ENCODE measurements around the gene ME1. TPM values are rescaled to one million over a fixed set of nuclear protein-coding genes. Genes with fewer than 3 reads are reported as not detected.

Gene ME1
- total RNA-seq, 1 experiment from 2014 or later: 131 TPM

DNA sequence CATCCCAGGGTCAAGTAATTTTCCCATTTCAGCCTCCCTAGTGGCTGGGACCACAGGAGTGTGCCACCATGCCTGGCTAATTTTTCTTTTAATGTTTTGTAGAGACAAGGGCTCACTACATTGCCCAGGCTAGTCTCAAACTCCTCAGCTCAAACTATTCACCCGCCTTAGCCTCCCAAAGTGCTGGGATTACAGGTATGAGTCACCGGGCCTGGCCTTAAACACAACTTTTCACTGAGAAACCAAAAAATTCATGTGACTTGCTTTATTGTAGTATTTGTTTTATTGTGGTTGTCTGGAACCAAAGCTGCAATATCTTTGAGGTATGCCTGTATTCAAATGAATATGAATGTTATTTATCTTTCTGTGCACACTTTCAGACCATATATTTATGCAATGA is 165.5 kb downstream of the ME1 start:
- no TSS peak for BruUV-seq (replicated peaks)
- ChIA-PET POLR2A (no interaction called here), CTCF (no interaction called here)
- Mint-ChIP-seq H3K9me3 (ENCODE audit: unreplicated experiment) (no peaks in the 10 kb centered on the region), H3K4me3 (ENCODE audit: unreplicated experiment) (no peak overlapping the region), H3K27me3 (ENCODE audit: insufficient read depth, unreplicated experiment) (no peaks in the 10 kb centered on the region), H3K36me3 (ENCODE audit: insufficient read depth, unreplicated experiment) (peaks cover 55% of the 10 kb centered on the region), H3K4me1 (ENCODE audit: low read depth, unreplicated experiment) (no peaks in the 10 kb centered on the region), H3K27ac (ENCODE audit: unreplicated experiment) (no peak overlapping the region)
- H3K4me1 ChIP-seq: no peaks in the 10 kb centered on the region
- H3K36me3 ChIP-seq (ENCODE audit: control insufficient read depth, insufficient read depth, low read length): no peaks in the 10 kb centered on the region
- TF ChIP-seq, protein P1, sequence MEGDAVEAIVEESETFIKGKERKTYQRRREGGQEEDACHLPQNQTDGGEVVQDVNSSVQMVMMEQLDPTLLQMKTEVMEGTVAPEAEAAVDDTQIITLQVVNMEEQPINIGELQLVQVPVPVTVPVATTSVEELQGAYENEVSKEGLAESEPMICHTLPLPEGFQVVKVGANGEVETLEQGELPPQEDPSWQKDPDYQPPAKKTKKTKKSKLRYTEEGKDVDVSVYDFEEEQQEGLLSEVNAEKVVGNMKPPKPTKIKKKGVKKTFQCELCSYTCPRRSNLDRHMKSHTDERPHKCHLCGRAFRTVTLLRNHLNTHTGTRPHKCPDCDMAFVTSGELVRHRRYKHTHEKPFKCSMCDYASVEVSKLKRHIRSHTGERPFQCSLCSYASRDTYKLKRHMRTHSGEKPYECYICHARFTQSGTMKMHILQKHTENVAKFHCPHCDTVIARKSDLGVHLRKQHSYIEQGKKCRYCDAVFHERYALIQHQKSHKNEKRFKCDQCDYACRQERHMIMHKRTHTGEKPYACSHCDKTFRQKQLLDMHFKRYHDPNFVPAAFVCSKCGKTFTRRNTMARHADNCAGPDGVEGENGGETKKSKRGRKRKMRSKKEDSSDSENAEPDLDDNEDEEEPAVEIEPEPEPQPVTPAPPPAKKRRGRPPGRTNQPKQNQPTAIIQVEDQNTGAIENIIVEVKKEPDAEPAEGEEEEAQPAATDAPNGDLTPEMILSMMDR (IDR thresholded peaks at IDR 0.05; ENCODE audit: insufficient read depth in 1 of 2, low read depth in 1 of 2, low read length in 1 of 2, severe bottlenecking in 1 of 2, unreplicated experiment in 1 of 2): no peak
- H3K27me3 ChIP-seq (replicated peaks; ENCODE audit: control insufficient read depth, insufficient read depth, low read length): no peaks in the 10 kb centered on the region
- no peaks in the 10 kb centered on the region for H3K9me3 ChIP-seq
- no peak for DNase-seq
- intact Hi-C loops (cut with micrococcal nuclease; ENCODE audit: unreplicated experiment): no loop called here
- H3K4me3 ChIP-seq (ENCODE audit: low read depth, low read length): no peak overlapping the region

DNA sequence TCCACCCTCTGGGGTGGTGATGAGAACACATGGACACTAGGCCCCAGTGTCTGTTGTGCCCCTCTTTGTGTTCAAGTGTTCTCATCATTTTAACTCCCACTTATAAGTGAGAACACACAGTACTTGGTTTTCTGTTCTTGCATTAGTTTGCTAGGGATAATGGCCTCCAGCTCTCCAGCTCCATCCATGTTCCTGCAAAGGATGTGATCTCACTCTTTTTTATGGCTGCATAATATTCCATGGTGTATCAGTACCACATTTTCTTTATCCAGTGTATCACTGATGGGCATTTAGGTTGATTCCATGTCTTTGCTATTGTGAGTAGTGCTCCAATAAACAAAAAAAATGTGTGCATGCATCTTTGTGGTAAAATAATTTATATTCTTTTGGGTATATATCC is 170.3 kb downstream of the ME1 start:
- no peak overlapping the region for H3K27ac Mint-ChIP-seq (ENCODE audit: unreplicated experiment)
- no peaks in the 10 kb centered on the region for H3K9me3 ChIP-seq
- H3K36me3 Mint-ChIP-seq (ENCODE audit: insufficient read depth, unreplicated experiment): peaks cover 63% of the 10 kb centered on the region
- POLR2A ChIA-PET: no interaction called here
- H3K4me1 Mint-ChIP-seq (ENCODE audit: low read depth, unreplicated experiment): no peaks in the 10 kb centered on the region
- H3K27me3 ChIP-seq (replicated peaks; ENCODE audit: control insufficient read depth, insufficient read depth, low read length): no peaks in the 10 kb centered on the region
- intact Hi-C loops (cut with micrococcal nuclease; ENCODE audit: unreplicated experiment): no loop called here
- BruUV-seq (replicated peaks): no TSS peak
- no peak for DNase-seq
- no peaks in the 10 kb centered on the region for H3K27me3 Mint-ChIP-seq (ENCODE audit: insufficient read depth, unreplicated experiment)
- TF ChIP-seq, protein P1 (IDR thresholded peaks at IDR 0.05; ENCODE audit: insufficient read depth in 1 of 2, low read depth in 1 of 2, low read length in 1 of 2, severe bottlenecking in 1 of 2, unreplicated experiment in 1 of 2): no peak
- H3K4me3 ChIP-seq (ENCODE audit: low read depth, low read length): no peak overlapping the region
- CTCF ChIA-PET: no interaction called here
- H3K4me1 ChIP-seq: no peaks in the 10 kb centered on the region
- H3K36me3 ChIP-seq (ENCODE audit: control insufficient read depth, insufficient read depth, low read length): no peaks in the 10 kb centered on the region
- no peak overlapping the region for H3K4me3 Mint-ChIP-seq (ENCODE audit: unreplicated experiment)
- H3K9me3 Mint-ChIP-seq (ENCODE audit: unreplicated experiment): no peaks in the 10 kb centered on the region

DNA sequence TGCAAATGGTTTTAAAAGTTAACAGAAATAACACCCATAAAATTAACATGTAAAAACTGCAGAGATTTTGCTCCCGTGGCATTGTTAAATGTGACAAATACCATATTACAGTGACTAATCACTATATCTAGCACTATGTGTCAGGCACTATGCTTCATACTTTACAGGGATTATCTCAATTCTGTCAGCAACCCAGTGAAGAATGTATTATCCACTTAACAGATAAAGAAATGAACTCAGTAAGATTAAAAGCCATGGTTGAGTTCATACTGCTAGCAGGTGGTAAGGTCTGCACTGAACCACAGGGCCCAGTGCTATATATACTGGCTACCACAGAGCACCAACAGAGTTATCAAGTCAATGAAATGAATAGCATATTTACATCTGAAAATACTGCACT is 172.3 kb downstream of the ME1 start:
- H3K4me3 Mint-ChIP-seq (ENCODE audit: unreplicated experiment): no peak overlapping the region
- ChIA-PET CTCF (no interaction called here), POLR2A (no interaction called here)
- intact Hi-C loops (cut with micrococcal nuclease; ENCODE audit: unreplicated experiment): no loop called here
- H3K4me1 Mint-ChIP-seq (ENCODE audit: low read depth, unreplicated experiment): no peaks in the 10 kb centered on the region
- H3K27ac Mint-ChIP-seq (ENCODE audit: unreplicated experiment): no peak overlapping the region
- DNase-seq: no peak
- BruUV-seq (replicated peaks): no TSS peak
- no peaks in the 10 kb centered on the region for H3K27me3 ChIP-seq (replicated peaks; ENCODE audit: control insufficient read depth, insufficient read depth, low read length)
- peaks cover 57% of the 10 kb centered on the region for H3K36me3 Mint-ChIP-seq (ENCODE audit: insufficient read depth, unreplicated experiment)
- TF ChIP-seq, protein P1 (IDR thresholded peaks at IDR 0.05; ENCODE audit: insufficient read depth in 1 of 2, low read depth in 1 of 2, low read length in 1 of 2, severe bottlenecking in 1 of 2, unreplicated experiment in 1 of 2): no peak
- no peaks in the 10 kb centered on the region for H3K9me3 Mint-ChIP-seq (ENCODE audit: unreplicated experiment)
- no peak overlapping the region for H3K4me3 ChIP-seq (ENCODE audit: low read depth, low read length)
- H3K36me3 ChIP-seq (ENCODE audit: control insufficient read depth, insufficient read depth, low read length): no peaks in the 10 kb centered on the region
- H3K4me1 ChIP-seq: no peaks in the 10 kb centered on the region
- no peaks in the 10 kb centered on the region for H3K9me3 ChIP-seq
- no peaks in the 10 kb centered on the region for H3K27me3 Mint-ChIP-seq (ENCODE audit: insufficient read depth, unreplicated experiment)
